Fibroblast of villous mesenchyme (primary cell): Measurements from ENCODE around the gene SLC22A23. TPM values are rescaled to one million over a fixed set of nuclear protein-coding genes. Genes with fewer than 3 reads are reported as not detected.
A peak's percentile ranks its signal among the peaks of the same experiment; 100 is the strongest.

Experiments
- DNase-seq: peaks from one replicate; pipeline ENCODE4 v3.0.0-alpha.2; 2010; ENCODE audit warnings: low read depth
- H3K4me3 ChIP-seq: 2 replicates; pipeline ENCODE4 v1.5.1; 2011; ENCODE audit warnings: low read depth, mild to moderate bottlenecking, low read length
- CTCF ChIP-seq: IDR thresholded peaks from 2 replicates; pipeline ENCODE4 v1.5.1; 2012; ENCODE audit warnings: low read depth, mild to moderate bottlenecking, low read length; ENCODE audit not compliant: insufficient read depth
- total RNA-seq: library from RNA; depleted of rRNA; stranded (reverse); fragments of >200 nt; gene quantifications from 2 replicates; pipeline ENCODE4 v1.2.3, GENCODE V29; 2012

The SLC22A23 gene
- total RNA-seq, 1 donor = 2.2 TPM

GRCh38 chr6:3326184-3326971 lies 130.5 kb downstream of the SLC22A23 start:
- DNase-seq = no peak
- no peak for TF ChIP-seq CTCF
- no peak overlapping the region for H3K4me3 ChIP-seq

- no peak for TF ChIP-seq CTCF
- DNase-seq = no peak
- H3K4me3 ChIP-seq = no peak overlapping the region
Observed at GRCh38 chr6:3325210-3325609, 131.6 kb downstream of the SLC22A23 start.

- peak; percentile 39 for DNase-seq
- no peak overlapping the region for H3K4me3 ChIP-seq
- TF ChIP-seq CTCF = no peak
Observed at GRCh38 chr6:3324262-3324942, 132.4 kb downstream of the SLC22A23 start.

DNA sequence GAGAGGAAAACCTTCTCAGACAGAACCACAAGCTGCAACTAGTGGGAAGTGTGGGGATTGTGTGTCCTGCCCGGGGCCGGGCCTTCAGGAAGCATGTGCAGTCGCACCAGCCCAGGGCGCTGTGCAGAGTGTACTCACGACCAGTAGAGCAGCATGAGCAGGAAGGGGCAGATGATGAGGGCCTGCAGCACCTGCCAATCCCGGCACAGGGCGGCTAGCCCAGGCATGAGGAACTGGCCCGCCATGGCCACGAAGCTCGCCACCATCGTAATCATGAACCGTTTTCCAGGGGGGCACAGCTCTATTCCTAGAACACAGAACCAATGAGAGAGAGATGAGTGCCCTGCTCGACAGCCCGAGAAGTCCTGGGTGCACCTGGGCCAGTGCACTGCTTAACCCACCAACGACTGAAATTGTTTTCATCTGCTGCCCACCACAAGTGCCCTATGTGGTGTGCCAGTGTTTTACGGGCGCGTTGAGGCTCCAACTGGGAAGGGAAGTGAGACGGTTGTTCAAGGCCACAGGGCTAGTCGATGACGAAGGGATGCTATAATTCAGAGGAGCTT lies 133.1 kb downstream of the SLC22A23 start:
- no peak for DNase-seq
- no peak overlapping the region for H3K4me3 ChIP-seq
- no peak for TF ChIP-seq CTCF

DNA sequence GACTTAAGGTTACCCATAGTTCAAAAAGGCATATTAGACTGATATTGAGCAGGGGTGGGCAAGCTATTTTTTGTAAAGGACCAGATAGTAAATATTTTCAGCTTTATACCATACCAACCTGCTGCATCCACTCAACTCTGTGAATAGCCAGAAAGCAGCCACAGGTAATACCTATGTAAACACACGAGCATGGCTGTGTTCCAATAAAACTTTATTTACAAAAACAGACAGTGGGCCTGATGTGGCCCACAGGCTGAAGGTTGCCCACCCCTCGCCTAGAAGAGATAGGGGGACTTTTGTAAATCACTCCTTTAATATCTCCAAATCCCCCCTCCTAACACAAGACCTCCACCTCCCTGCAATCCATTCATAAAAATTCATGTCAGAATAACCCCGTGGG lies 133.7 kb downstream of the SLC22A23 start:
- DNase-seq = no peak
- no peak overlapping the region for H3K4me3 ChIP-seq
- TF ChIP-seq CTCF = no peak

- no peak for TF ChIP-seq CTCF
- DNase-seq = no peak
- H3K4me3 ChIP-seq = no peak overlapping the region
Observed at GRCh38 chr6:3322366-3322890, 134.4 kb downstream of the SLC22A23 start.
